ENCODE measurements around the gene SEZ6L.
"Not testable (repeated sequence)": the region's sequence is repeated elsewhere in the genome, so short reads cannot be mapped to it uniquely, and the experiment has no call there.

The SEZ6L gene

GRCh38 chr22:26399289-26399688, 230.0 kb downstream of the SEZ6L start:
- no peak for DNase-seq (ENCODE audit: low spot score)
- Histone ChIP-seq H3K4me3 (ENCODE audit: severe bottlenecking) (no peak overlapping the region), H3K27ac (ENCODE audit: poor library complexity, severe bottlenecking) (no peak overlapping the region), H3K27me3 (ENCODE audit: insufficient read depth, poor library complexity, severe bottlenecking) (no peaks in the 10 kb centered on the region), H3K9me3 (ENCODE audit: severe bottlenecking) (no peaks in the 10 kb centered on the region), H3K4me1 (ENCODE audit: insufficient read depth, poor library complexity, severe bottlenecking) (no peaks in the 10 kb centered on the region), H3K36me3 (ENCODE audit: low read depth) (no peaks in the 10 kb centered on the region)
- no peak for ATAC-seq (ENCODE audit: low read depth)
- TF ChIP-seq, protein P1, sequence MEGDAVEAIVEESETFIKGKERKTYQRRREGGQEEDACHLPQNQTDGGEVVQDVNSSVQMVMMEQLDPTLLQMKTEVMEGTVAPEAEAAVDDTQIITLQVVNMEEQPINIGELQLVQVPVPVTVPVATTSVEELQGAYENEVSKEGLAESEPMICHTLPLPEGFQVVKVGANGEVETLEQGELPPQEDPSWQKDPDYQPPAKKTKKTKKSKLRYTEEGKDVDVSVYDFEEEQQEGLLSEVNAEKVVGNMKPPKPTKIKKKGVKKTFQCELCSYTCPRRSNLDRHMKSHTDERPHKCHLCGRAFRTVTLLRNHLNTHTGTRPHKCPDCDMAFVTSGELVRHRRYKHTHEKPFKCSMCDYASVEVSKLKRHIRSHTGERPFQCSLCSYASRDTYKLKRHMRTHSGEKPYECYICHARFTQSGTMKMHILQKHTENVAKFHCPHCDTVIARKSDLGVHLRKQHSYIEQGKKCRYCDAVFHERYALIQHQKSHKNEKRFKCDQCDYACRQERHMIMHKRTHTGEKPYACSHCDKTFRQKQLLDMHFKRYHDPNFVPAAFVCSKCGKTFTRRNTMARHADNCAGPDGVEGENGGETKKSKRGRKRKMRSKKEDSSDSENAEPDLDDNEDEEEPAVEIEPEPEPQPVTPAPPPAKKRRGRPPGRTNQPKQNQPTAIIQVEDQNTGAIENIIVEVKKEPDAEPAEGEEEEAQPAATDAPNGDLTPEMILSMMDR (IDR thresholded peaks at IDR 0.05; ENCODE audit: poor library complexity, severe bottlenecking): no peak

DNA sequence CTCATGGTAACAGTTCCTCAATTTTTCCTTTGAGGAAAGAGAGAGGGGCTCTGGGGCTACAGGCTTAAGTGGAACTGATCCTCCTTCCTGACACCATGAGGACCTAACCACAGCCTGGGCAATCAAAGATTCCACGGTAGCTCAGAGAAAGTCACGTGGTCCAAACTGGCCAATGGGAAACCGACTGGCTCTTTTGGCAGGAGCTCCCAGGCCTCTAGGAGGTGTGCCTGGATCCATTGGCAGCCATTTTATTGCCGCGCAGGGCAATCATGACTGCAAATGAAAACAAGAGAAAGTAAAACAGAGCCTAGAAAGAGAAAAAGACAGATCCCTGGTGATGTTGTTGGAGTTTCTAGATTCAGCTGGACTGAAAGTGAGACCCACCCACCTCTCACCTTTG, 232.5 kb downstream of the SEZ6L start:
- H3K36me3 ChIP-seq (ENCODE audit: low read depth): no peaks in the 10 kb centered on the region
- no peak overlapping the region for H3K27ac ChIP-seq (ENCODE audit: poor library complexity, severe bottlenecking)
- no peak overlapping the region for H3K4me3 ChIP-seq (ENCODE audit: severe bottlenecking)
- TF ChIP-seq, protein P1 (IDR thresholded peaks at IDR 0.05; ENCODE audit: poor library complexity, severe bottlenecking): no peak
- ATAC-seq (ENCODE audit: low read depth): no peak
- DNase-seq (ENCODE audit: low spot score): no peak
- no peaks in the 10 kb centered on the region for H3K9me3 ChIP-seq (ENCODE audit: severe bottlenecking)
- H3K4me1 ChIP-seq (ENCODE audit: insufficient read depth, poor library complexity, severe bottlenecking): no peaks in the 10 kb centered on the region
- no peaks in the 10 kb centered on the region for H3K27me3 ChIP-seq (ENCODE audit: insufficient read depth, poor library complexity, severe bottlenecking)

GRCh38 chr22:26404851-26405421, 235.7 kb downstream of the SEZ6L start:
- no peak overlapping the region for H3K27ac ChIP-seq (ENCODE audit: poor library complexity, severe bottlenecking)
- H3K4me3 ChIP-seq (ENCODE audit: severe bottlenecking): no peak overlapping the region
- no peak for ATAC-seq (ENCODE audit: low read depth)
- H3K27me3 ChIP-seq (ENCODE audit: insufficient read depth, poor library complexity, severe bottlenecking): no peaks in the 10 kb centered on the region
- TF ChIP-seq, protein P1 (IDR thresholded peaks at IDR 0.05; ENCODE audit: poor library complexity, severe bottlenecking): no peak
- H3K36me3 ChIP-seq (ENCODE audit: low read depth): no peaks in the 10 kb centered on the region
- DNase-seq (ENCODE audit: low spot score): no peak
- H3K4me1 ChIP-seq (ENCODE audit: insufficient read depth, poor library complexity, severe bottlenecking): no peaks in the 10 kb centered on the region
- H3K9me3 ChIP-seq (ENCODE audit: severe bottlenecking): no peaks in the 10 kb centered on the region

GRCh38 chr22:26406118-26406517, 236.9 kb downstream of the SEZ6L start:
- DNase-seq (ENCODE audit: low spot score): no peak
- H3K27ac ChIP-seq (ENCODE audit: poor library complexity, severe bottlenecking): no peak overlapping the region
- no peak overlapping the region for H3K4me3 ChIP-seq (ENCODE audit: severe bottlenecking)
- no peaks in the 10 kb centered on the region for H3K9me3 ChIP-seq (ENCODE audit: severe bottlenecking)
- TF ChIP-seq, protein P1 (IDR thresholded peaks at IDR 0.05; ENCODE audit: poor library complexity, severe bottlenecking): no peak
- no peaks in the 10 kb centered on the region for H3K36me3 ChIP-seq (ENCODE audit: low read depth)
- no peaks in the 10 kb centered on the region for H3K27me3 ChIP-seq (ENCODE audit: insufficient read depth, poor library complexity, severe bottlenecking)
- no peaks in the 10 kb centered on the region for H3K4me1 ChIP-seq (ENCODE audit: insufficient read depth, poor library complexity, severe bottlenecking)
- no peak for ATAC-seq (ENCODE audit: low read depth)

DNA sequence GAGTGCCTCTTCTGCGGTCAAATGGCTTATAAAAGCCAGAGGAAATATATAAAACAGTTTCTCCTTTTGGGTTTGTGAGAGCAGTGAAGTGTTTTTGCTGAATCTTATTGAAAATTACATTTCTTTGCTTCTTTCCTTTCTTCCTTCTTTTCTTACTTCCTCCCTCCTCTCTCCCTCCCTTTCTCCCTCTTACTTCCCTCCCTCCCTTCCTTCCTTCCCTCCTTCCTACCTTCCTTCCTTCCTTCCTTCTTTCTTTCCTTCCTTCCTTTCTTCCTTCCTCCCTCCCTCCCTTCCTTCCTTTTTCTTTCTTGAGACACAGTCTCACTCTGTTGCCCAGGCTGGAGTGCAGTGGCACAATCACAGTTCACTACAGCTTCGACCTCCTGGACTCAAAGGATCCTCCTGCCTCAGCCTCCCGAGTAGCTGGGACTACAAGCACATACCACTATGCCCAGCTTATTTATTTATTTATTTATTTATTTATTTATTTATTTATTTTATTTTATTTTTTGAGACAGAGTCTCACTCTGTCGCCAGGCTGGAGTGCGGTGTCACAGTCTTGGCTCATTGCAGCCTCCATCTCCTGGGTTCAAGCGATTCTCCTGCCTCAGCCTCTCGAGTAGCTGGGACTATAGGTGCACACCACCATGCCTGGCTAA, 239.4 kb downstream of the SEZ6L start:
- not testable (repeated sequence) for H3K9me3 ChIP-seq (ENCODE audit: severe bottlenecking); DNase-seq (ENCODE audit: low spot score); H3K4me3 ChIP-seq (ENCODE audit: severe bottlenecking); H3K27me3 ChIP-seq (ENCODE audit: insufficient read depth, poor library complexity, severe bottlenecking); H3K36me3 ChIP-seq (ENCODE audit: low read depth); H3K4me1 ChIP-seq (ENCODE audit: insufficient read depth, poor library complexity, severe bottlenecking); H3K27ac ChIP-seq (ENCODE audit: poor library complexity, severe bottlenecking); ATAC-seq (ENCODE audit: low read depth)
